Neutrophil (primary cell): Measurements from ENCODE around the gene MASP1.

Experiments
- H3K27ac ChIP-seq: fragments of 200-600 bp; sonication (generic); 2 replicates; pipeline ENCODE4 v1.5.1; 2016; ENCODE audit warnings: mild to moderate bottlenecking, moderate library complexity
- H3K27me3 ChIP-seq: fragments of 200-600 bp; sonication (generic); 2 replicates; pipeline ENCODE4 v1.6.0; 2016; ENCODE audit warnings: mild to moderate bottlenecking
- H3K36me3 ChIP-seq: fragments of 200-600 bp; sonication (generic); 2 replicates; pipeline ENCODE4 v1.5.1; 2017
- H3K4me1 ChIP-seq, 2 experiments: fragments of 200-600 bp in 1 of 2; sonication (generic) in 1 of 2; 1 replicate in 1 of 2; 2 replicates in 1 of 2; pipeline versions ENCODE4 v1.5.1 to v1.6.1; 2013 to 2016; ENCODE audit warnings: low read depth in 1 of 2, low read length in 1 of 2, mild to moderate bottlenecking in 1 of 2, moderate library complexity in 1 of 2; ENCODE audit not compliant: control insufficient read depth in 1 of 2, insufficient read depth in 1 of 2
- H3K4me3 ChIP-seq, 2 experiments: fragments of 200-600 bp in 1 of 2; sonication (generic) in 1 of 2; 1 replicate in 1 of 2; 2 replicates in 1 of 2; pipeline ENCODE4 v1.5.1; 2013 to 2016; ENCODE audit warnings: low read depth in 1 of 2, low read length in 1 of 2, mild to moderate bottlenecking in 1 of 2, moderate library complexity in 1 of 2
- H3K9me3 ChIP-seq: fragments of 200-600 bp; sonication (generic); 2 replicates; pipeline ENCODE4 v1.5.1; 2016
- CTCF ChIP-seq: fragments of 200-600 bp; sonication (generic); IDR thresholded peaks from 2 replicates; pipeline ENCODE4 v1.5.1; 2016; ENCODE audit warnings: antibody characterized with exemption

MASP1 gene

GRCh38 chr3:187319699-187320302, 28.3 kb upstream of the MASP1 start:
- peaks cover 4 to 12% of the 10 kb centered on the region in 2 experiments for H3K4me1 ChIP-seq
- H3K9me3 ChIP-seq, result no peaks in the 10 kb centered on the region
- H3K27me3 ChIP-seq, result peaks cover 56% of the 10 kb centered on the region
- H3K27ac ChIP-seq, result no peak overlapping the region
- H3K36me3 ChIP-seq, result no peaks in the 10 kb centered on the region
- TF ChIP-seq CTCF, result peak; percentile 21
- H3K4me3 ChIP-seq, result no peak overlapping the region

- Histone ChIP-seq H3K9me3 (no peaks in the 10 kb centered on the region), H3K4me3 (no peak overlapping the region), H3K4me1 (peaks cover 4 to 12% of the 10 kb centered on the region in 2 experiments), H3K27me3 (peaks cover 59% of the 10 kb centered on the region), H3K36me3 (no peaks in the 10 kb centered on the region), H3K27ac (no peak overlapping the region)
- TF ChIP-seq CTCF, result peak; percentile 73
These were observed 27.5 kb upstream of the MASP1 start for GRCh38 chr3:187318819-187319616.

- Histone ChIP-seq H3K27me3 (peaks cover 69% of the 10 kb centered on the region), H3K4me3 (no peak overlapping the region), H3K9me3 (no peaks in the 10 kb centered on the region), H3K36me3 (no peaks in the 10 kb centered on the region), H3K4me1 (peaks cover 4 to 12% of the 10 kb centered on the region in 2 experiments), H3K27ac (no peak overlapping the region)
- no peak for TF ChIP-seq CTCF
These were observed 24.3 kb upstream of the MASP1 start for GRCh38 chr3:187315872-187316271.

- Histone ChIP-seq H3K4me3 (no peak overlapping the region), H3K9me3 (no peaks in the 10 kb centered on the region), H3K4me1 (peaks cover 3 to 4% of the 10 kb centered on the region in 2 experiments), H3K27me3 (peaks cover 59% of the 10 kb centered on the region), H3K27ac (no peak overlapping the region), H3K36me3 (no peaks in the 10 kb centered on the region)
- no peak for TF ChIP-seq CTCF
These were observed 22.6 kb upstream of the MASP1 start for GRCh38 chr3:187314176-187314575.

- no peaks in the 10 kb centered on the region for H3K9me3 ChIP-seq
- H3K4me3 ChIP-seq, result no peak overlapping the region
- H3K27ac ChIP-seq, result no peak overlapping the region
- H3K4me1 ChIP-seq, result no peaks in the 10 kb centered on the region
- TF ChIP-seq CTCF, result no peak
- H3K36me3 ChIP-seq, result no peaks in the 10 kb centered on the region
- H3K27me3 ChIP-seq, result peaks cover 49% of the 10 kb centered on the region
These were observed 19.5 kb upstream of the MASP1 start for GRCh38 chr3:187310954-187311470.
